Keratinocyte (primary cell): ENCODE data around the gene SPP2.

Source experiments
- CTCF ChIP-seq, 3 experiments: IDR thresholded peaks in 1 of 3; conservative IDR thresholded peaks in 1 of 3; optimal IDR thresholded peaks in 1 of 3; 2 replicates in 2 of 3; 3 replicates in 1 of 3; pipeline versions ENCODE3 to v1.5.1; 2011; ENCODE audit warnings: low read length in 3 of 3, mild to moderate bottlenecking in 3 of 3, moderate library complexity in 2 of 3, control low read depth in 1 of 3, inconsistent platforms in 1 of 3; ENCODE audit not compliant: insufficient read depth in 2 of 3; ENCODE audit errors: extremely low read depth in 1 of 3
- EZH2 ChIP-seq: IDR thresholded peaks from one replicate; pipeline ENCODE4 v1.6.1; 2012; ENCODE audit warnings: inconsistent platforms, mild to moderate bottlenecking, low read length, moderate library complexity

GRCh38 chr2:234072454-234072853 lies 22.0 kb downstream of the SPP2 start:
- no peak for TF ChIP-seq CTCF (optimal IDR thresholded peaks at IDR 0.05 in 1 of 3, IDR thresholded peaks at IDR 0.05 in 1 of 3, conservative IDR thresholded peaks at IDR 0.05 in 1 of 3; ENCODE audit: extremely low read depth in 1 of 3, insufficient read depth in 2 of 3, low read length in 3 of 3)
- TF ChIP-seq EZH2 = no peak
